Measurements from ENCODE around the gene SYDE1.

GRCh38 chr19:15124572-15125231, 17.5 kb downstream of the SYDE1 start:
- TF ChIP-seq EZH2 (IDR thresholded peaks at IDR 0.05; ENCODE audit: insufficient read depth, poor library complexity, severe bottlenecking) (no peak), EZH2phosphoT487 (IDR thresholded peaks at IDR 0.05; ENCODE audit: insufficient read depth, low read depth) (no peak)

Measured in GM23248 (cell line).